HG03439 (cell line): ENCODE data around the gene OAS1.

Experiments used
- ATAC-seq: cut with Tn5 transposase; IDR thresholded peaks from one replicate; pipeline ENCODE4 v1.9.1; 2021; ENCODE audit warnings: mild to moderate bottlenecking, moderate library complexity; ENCODE audit not compliant: unreplicated experiment

Gene OAS1

DNA sequence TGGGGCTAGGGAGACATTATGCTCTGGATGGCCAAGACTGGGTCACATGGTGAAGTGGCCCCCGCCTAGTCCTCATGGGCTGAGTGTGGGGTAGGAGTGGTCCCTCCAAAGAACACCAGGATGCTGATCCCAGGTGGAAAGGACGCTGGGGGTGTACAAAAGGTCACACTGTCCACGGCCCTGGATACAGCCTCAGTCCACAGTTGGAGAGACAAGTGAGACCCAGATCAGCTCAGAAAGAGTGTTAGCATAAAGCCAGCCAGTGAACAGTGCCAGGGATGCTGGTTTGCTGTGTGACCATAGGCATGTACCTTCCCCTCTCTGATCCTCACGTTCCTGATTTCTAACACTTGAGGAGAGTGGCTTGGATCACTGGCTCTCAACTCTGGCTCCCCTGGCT lies 58.2 kb downstream of the OAS1 start:
- no peak for ATAC-seq

- no peak for ATAC-seq
These were observed 58.9 kb downstream of the OAS1 start for GRCh38 chr12:112965643-112966042.

- no peak for ATAC-seq
These were observed 60.5 kb downstream of the OAS1 start for GRCh38 chr12:112967306-112967705.

DNA sequence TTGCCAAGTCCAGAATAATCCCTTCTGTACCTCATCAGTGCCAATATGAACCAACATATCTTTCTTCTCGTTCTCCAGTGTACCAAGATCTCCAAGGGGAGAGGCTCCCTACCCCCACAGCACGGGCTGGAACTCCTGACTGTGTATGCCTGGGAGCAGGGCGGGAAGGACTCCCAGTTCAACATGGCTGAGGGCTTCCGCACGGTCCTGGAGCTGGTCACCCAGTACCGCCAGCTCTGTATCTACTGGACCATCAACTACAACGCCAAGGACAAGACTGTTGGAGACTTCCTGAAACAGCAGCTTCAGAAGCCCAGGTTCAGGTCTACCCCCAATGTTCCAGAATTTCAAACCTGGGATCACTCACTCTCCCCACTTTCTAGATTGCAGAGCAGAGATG lies 61.1 kb downstream of the OAS1 start:
- no peak for ATAC-seq
